DMS79 (cell line): ENCODE data around the gene DDIT4.
"Not testable (repeated sequence)": the region's sequence is repeated elsewhere in the genome, so short reads cannot be mapped to it uniquely, and the experiment has no call there.

Experiments
- DNase-seq: peaks from one replicate; lab custom pipeline; 2025; lab: John Stamatoyannopoulos, UW

DDIT4 gene

DNA sequence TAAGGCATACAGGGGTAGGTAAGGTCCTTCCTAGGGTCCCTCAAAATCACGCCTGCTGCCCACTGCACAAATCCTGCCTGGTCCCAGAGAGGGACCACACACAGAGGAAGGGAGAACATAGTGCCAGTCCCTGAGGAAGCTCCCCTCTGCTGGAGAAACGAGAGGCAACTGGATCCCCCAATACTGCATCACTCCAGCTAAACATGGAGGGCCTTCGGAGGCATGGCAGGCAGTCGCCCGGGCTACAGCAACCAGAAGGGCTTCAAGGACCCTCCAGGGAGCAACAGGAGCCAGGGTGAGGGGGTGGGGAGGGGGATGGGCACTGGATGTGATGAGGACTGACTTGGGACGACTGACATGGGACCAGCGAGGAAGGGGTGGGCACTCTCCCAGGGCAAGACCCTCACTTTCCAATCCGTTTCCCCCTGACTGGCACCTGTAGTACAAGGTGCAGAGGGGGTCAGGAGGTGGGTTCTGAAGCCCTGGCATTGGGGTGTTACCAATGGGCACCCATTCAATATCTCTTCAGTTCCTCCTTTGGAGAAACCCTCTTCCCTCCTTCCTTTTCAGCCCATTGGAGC, 21.7 kb downstream of the DDIT4 start:
- DNase-seq, result no peak

DNA sequence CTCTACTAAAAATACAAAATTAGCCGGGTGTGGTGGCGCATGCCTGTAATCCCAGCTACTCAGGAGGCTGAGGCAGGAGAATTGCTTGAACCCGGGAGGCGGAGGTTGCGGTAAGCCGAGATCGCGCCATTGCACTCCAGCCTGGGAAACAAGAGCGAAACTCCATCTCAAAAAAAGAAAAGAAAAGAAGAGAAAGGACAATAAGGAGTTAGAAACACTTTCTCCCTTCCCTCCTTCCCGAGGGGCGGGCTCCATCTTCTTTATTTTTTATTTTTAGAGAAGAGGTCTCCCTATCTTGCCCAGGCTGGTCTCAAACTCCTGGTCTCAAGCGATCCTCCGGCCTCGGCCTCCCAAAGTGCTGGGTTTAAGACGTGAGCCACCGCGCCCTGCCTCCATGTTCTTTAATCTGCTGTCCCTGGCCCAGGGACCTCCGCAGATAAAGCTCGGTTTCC, 23.1 kb downstream of the DDIT4 start:
- DNase-seq, result not testable (repeated sequence)

DNA sequence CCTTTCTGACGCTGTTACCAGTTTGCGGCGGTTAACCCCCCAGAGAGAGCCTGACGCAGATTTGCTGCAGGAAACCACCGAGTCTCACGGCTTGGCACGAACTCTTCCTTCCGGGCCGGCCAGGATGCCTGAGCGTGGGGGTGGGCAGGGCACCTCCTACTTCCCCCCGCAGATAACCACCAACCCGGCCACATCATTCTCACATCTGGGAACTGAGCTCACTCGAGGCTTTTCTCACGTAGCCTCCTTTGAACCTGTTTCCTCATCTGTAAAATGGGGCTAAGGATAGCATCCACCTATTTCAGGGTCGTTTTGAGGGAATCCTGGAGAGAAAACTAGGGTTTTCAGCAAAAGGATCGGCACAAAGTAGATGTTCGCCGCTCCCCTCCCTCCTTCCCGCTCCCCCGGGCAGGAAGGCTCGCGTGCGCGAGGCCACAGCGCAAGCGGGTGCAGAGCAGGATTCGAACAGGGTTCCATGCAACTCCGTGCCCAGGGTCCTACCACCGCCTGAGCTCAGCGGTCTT, 23.6 kb downstream of the DDIT4 start:
- no peak for DNase-seq

DNA sequence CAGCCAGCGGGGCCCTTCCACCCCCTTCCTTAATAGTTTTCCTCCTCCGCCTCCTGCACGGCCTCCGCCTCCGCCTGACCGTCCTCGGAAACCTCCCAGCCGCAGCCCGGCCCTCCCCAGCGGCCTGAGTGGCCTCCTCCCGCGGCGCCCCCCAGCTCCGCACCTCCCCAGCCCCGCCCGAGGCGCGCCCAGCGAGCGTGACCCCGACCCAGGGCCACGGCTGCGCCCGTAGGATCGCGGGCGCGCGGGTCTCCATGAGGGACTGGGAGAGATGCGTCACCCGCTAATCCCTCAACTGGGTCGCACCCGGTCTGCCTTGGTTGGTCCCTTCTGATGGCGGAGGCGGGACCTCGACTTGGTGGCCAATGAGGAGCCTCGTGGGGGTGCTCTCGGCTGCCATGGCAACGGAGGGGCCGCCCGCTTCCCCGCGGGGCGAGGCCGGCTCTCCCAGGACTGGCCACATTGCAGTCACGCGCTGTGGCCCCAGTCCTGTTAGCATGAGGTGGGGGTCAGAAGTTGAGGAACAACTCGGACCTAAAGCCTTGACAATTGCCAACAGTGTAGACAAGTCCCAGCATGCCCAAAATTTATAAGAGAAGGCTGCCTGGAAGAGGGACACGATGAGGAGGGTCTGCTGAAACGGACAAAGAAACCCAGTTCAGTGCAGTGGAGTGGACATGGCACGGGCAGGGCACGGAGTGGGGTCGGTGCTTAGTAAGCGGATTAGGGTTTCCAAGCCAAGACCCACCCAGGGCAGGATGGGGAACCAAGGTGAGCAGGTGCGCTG, 24.3 kb downstream of the DDIT4 start:
- peak; percentile 71 for DNase-seq

DNA sequence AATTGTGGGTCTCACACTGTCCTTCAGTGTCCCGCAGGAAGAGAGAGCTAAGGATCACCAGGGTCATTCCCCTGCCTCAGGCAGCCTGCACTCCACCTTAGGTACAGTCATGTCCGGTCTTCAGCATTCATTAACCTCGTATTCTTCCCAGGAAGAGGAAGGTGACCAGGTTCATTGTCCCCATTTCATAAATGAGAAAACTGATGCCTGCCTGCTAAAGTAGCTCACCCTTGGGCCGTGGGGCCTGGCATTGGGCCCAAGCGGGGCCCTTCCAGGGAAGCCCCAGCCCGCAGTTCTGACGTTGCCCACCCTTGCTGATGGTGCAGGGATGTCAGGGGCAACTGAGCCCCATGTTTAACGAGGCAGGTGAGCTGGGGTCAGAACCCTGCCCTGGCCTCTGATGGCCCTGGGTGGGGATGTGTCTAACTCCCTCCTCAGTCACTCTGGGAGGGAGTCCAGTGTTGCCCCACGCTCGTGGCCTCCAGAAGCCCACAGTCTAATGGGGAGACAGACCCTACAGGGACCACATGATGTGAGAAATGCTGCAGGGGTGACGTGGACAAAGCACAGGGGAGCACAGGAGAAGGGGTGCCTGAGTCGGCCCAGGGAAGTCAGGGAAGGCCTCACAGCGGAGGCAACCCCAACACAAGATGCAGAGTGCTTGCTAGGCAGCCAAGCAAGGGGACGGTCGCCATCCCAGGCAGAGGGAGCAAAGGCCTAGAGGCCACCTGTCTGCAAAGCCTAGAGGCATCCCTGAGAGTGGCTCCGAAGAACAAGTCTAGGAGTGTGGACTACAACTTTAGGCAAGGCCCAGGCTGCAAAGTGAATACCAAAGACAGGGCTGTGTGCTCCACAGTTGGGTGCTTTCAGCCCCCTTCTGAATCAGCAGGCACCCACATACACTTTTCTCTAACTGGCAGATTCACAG, 25.1 kb downstream of the DDIT4 start:
- DNase-seq, result no peak

DNA sequence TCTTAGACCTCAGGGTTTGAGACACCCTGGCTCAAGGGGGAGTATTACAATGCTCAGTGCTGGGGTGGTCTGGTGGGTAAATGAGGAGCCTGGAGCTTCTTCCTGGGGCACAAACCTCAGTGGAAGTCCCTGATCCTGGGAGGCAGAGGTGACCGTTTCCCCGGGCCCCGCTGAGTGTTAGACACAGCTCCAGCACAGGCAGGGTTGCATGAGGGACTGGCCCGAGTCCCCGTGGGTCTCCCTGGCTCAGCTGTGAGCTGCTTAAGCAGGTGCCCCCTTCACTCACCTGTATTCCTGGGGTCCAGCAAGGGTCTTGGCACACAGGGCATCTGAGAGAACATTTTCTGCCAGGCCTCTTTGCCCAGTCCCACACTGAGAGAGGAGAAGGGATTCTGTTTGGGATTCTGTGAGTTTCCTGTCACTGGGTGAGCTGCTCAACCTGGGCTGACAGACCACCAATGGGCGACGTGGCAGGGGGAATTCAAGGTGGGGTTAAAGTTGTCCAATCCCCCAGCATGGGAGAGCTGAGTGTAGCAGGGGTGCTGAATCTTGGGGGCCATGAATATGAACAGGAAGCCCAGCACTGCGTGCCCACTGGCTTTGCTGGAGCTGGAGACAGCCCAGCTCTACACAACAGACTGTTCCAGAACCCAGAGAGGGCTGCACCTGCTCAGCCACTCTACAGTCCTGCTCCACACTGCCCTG, 29.9 kb downstream of the DDIT4 start:
- DNase-seq, result no peak

DNA sequence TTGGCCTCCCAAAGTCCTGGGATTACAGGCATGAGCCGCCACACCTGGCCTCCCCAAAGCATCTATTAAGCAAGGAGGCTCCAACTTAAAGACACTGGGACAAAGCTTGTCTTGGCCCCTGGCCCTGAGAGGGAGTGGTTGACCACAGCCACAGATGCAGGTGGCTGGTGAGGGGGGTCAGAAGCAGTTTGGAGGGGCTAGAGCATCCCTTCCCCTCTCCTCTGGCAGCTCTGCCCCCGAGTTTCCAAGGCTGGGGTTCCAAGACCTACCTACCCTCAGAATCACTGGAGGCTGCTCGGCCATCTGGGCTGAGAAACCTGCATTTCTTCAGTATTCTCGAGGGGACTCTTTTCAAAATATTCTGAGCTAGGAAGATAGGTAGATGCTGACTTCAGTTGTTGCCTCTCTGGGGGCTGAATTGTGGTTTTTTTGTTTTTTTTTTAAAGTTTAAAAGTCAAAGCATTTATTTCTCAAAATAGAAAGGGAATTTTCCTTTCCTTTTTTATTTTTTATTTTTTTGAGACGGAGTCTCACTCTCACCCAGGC, 32.6 kb downstream of the DDIT4 start:
- DNase-seq, result no peak

DNA sequence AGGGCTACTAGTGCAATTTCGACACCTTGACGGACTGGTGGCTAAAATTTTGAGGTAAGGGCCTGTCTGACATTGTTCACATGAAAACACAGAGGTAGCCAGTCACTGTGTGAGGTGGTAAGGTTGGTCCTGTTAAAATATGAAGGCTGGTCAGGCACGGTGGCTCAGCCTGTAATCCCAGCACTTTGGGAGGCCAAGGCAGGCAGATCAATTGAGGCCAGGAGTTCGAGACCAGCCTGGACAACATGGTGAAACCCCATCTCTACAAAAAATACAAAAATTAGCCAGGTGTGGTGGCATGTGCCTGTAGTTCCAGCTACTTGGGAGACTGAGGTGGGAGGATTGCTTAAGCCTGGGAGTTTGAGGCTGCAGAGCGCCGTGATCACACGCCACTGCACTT, 34.0 kb downstream of the DDIT4 start:
- not testable (repeated sequence) for DNase-seq

DNA sequence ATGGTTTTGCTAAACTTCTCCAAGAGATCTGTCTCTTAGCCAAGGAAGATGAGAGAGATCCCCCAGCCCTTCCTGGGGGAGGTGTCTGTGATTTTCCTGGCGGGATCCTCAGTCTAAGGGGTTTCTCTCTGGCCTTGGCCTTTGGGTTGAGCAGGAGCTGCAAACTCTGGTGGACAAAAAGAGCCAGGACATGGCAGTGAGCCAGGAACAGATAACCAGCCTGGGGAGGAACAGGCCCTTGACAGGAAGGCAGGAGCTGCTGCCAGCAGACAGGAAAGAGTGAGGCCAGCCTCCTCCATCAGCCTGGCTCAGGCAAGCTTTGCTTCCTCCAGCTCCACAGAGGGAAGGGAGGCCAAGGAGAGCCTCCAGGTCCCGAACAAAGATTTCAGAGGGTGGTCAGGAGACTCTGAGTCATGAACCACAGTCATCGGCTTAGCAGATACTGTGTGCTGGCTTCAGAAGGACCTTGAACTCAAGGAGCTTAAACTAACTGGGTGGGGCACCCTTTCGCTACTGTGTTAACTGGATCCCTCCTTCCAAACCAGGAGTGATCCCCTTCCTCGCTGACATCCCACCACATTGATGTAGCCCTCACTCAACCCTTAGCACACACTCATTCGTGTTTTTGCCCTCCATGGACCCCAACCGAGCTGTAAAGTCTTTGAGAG, 34.7 kb downstream of the DDIT4 start:
- DNase-seq, result no peak

DNA sequence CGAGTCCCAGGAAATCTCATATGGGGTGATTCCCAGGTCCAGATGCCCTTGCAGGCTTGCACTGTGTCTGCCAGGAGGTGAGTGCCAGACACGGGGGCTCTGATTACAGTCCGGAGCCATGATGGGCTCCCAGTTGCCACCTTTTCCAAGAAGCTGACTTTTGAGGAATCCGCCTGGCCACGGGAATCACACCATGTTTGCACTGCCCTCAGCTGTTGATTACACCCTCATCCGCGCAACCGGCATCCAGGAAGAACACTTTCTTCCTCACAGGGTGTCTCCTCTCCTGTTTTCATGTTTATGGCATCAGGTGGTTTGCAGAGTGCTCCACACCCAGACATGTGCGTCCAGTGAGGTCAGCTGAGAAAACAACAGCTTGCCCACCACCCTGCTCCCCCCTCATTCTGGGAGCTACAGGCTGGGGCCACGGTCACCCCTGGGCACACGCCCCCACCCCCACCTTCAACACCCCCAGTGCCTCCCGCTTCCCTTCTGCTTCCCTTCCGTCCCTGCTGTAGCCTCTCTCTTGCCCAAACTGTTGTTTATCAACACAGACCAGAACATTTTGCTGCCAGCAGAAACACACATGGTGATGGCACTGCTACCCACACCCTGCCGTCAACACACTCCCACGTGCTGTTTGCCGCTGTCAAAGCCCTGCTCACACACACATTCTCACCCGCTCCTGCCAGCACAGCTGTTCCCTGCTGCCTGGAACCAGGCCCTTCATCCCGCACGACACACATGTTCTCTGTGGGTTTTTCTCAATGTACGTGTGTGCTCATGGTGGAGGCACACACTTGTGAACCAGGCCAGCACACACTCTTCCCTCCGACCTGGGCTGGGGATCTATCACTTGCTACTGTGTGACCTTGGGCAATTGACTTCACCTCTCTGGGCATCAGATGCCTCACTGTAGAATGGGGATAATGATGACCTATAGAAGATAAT, 35.8 kb downstream of the DDIT4 start:
- DNase-seq, result no peak

DNA sequence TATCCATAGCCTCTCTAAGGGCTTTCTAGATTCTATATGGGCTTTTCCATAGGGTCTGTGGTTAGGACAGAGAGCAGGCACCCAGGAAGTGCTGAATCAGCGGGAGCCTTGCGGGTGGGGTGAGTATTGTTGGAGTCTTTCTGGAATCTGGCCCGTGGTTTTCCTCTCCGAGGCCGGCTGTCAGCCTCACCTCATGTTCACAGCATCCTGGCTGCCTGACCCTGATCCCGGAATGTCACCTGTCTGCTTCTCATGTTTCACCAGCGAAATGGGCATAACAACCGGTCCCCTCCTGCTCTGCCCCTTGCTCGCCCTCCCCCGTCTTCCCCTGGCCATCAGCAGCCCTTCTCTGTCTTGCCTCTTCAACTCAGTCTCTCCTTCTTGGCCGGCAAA, 36.5 kb downstream of the DDIT4 start:
- no peak for DNase-seq

DNA sequence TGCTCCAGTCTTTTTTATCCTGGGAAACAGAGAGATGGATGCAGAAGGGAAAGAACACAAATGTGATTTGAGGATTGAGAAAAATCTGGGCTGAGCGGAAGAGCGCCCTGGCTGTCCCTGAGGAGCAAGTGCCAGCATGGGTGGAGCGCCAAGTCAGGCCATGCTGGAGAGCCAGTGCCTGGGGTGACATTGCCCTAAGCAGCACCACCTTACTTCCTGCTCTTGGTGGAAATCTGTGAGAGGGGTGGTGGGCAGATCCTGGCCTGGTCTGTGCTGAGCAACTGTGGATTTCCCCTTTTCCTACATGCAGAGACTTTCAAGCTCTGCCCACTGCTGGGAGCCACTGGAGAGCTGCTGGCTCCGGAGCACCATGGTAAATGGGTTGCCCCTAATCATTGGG, 36.9 kb downstream of the DDIT4 start:
- no peak for DNase-seq

DNA sequence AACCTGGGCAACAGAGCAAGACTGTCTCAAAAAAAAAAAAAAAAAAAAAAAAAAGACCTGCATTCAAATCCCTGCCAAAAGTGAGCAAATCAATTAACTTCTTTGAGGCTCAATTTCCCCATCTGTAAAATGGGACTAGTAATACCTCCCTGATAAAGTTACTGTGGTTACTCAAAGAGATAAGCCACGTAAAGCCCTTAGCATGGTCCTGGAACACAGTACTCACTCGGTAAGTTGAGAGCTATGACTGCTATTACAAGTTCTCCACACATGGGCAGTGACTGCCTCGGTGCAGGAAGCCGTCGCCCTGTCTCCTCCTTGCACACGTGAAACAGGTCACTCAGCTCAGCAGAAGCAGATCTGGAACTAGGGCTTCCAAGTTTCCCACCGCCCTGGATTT, 37.9 kb downstream of the DDIT4 start:
- DNase-seq, result no peak

DNA sequence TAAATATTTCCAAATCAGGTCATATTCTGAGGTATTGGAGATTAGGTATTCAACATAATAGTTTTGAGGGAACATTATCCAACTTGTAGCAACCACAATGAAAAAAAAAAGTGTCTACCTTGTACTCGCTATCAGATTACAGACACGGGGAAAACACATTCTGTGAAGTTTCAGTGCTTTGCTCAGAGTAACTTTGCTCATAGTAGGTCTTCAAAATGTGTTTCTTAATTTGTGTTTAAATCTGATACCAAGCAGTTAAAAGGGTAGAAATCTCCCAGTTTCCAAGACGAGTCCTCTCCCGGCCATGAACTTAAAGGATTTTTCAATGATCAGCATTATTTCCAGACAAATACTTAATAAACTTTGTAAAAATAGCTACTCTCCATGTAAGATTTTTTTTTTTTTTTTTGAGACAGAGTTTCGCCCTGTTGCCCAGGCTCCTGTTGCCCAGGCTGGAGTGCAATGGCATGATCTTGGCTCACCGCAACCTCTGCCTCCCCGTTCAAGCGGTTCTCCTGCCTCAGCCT, 39.2 kb downstream of the DDIT4 start:
- DNase-seq, result no peak

DNA sequence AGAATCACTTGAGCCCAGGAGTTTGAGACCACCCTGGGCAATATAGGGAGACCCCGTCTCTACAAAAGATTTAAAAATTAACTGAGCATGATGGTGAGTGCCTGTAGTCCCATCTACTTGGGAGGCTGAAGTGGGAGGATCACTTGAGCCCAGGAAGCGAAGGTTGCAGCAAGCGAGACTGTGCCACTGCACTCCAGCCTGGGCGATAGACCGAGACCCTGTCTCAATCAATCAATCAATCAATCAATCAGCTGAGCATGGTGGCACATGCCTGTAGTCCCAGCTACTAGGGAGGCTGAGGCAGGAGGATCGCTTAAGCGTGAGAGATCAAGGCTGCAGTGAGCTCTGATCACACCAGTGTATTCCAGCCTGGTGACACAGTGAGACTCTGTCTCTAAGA, 40.5 kb downstream of the DDIT4 start:
- DNase-seq, result no peak

DNA sequence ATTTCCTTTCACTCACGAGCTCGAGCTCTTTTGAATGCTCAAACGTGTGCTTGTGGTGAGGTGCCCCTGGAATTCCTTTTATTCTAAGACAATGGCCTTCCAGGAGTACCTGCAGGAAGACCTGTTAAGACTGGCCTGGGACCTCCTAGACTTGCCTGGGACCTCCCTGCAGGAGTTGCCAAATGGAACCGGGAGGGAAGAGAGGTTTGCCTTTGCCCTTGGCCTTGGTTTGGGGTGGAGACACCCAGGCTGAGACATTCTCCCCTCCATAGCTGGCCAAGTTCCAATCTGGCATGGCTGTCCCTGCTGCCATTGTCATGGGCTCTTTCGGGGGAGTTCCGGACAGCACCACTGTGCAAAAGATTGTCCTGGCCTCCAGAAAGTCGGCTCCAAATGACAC, 41.3 kb downstream of the DDIT4 start:
- DNase-seq, result no peak

DNA sequence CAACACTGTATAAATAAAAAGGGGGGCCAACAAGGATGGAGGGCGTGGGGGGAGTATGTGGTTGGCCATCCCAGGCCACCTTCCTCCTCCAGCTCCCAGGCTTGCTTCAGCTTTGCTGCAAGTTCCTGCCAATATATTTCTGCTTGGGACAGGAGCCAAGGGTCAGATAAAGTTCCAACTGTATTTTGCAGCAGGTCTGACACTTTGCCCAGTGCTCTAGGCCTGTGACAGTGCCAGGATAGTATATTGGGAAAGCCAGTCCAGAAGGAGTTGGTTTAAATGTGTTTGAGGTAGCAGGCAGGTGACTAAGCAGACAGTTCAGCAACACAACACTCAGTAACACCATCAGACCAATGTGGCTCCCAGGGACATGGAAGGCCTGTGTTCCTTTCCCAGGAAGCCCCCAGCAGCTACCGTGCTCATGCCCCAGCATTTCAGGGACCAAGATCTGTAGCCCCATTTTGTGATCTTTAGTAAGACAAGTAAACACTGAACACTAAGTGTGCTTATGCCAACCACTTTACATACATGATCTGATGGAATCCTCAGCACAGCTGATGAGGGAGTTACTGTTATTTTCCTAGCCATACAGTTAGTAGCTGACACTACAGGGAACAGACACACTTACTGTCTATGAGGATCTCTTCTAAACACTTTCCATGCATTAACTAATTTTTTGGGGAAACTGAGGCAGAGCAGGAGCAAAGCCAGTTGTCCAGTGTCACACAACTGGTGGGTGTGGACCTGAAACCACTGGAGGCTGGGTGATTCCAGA, 42.1 kb downstream of the DDIT4 start:
- DNase-seq, result no peak

DNA sequence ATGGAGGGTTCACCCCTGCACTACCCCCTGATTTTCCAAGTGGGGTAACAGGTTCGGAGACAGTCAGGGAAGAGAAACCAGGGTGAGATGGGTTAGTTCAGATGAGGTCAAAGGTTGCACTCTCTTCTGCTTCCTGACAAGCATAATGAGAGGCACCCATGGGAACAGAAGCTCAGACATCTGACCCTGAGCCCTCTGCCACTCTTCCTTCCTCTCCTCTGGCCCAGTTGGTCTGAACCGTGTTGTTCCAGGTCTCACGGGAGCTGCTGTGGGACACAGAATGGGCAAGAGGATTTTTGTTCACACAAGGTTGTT, 42.6 kb downstream of the DDIT4 start:
- DNase-seq, result no peak
